ENCODE measurements around the gene YBEY. TPM values are rescaled to one million over a fixed set of nuclear protein-coding genes. Genes with fewer than 3 reads are reported as not detected.

The YBEY gene
- total and polyA plus RNA-seq, 11 donors = 11.4 to 28.1 (median 16.0) TPM

DNA sequence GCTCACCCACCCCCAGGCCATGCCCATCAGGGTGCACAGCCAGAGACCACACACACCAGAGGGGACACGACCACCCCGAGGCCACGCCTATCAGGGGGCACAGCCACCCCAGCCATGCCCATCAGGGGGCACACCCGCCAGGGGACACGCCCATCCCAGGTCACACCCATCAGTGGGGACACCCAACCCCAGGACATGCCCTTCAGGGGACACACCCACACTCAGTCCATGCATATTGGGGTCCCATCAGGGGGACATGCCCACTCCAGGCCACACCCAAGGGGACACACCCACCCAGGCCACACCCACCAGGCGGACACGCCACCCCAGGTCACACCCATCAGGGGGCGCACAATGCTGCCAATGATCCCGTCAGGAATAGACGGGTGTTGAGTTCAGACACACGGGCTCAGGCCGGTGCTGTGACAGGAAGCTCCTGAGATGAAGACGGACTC lies 21.4 kb upstream of the YBEY start:
- H3K27ac ChIP-seq = no peak overlapping the region
- H3K4me1 ChIP-seq = no peaks in the 10 kb centered on the region
- intact Hi-C loops (cut with DNase I) = no loop called here
- H3K36me3 ChIP-seq = peaks cover 2 to 98% (median 97%) of the 10 kb centered on the region in 9 donors
- ATAC-seq = peak in 3 of 4 donors; percentile 14 to 25 (median 19)
- peak in 1 of 5 donors; percentile 55 for DNase-seq
- no peaks in the 10 kb centered on the region for H3K9me3 ChIP-seq
- H3K4me3 ChIP-seq = no peak overlapping the region
- no peaks in the 10 kb centered on the region for H3K27me3 ChIP-seq
- no peak for TF ChIP-seq POLR2A (IDR thresholded peaks at IDR 0.05)
- TF ChIP-seq, protein P1, sequence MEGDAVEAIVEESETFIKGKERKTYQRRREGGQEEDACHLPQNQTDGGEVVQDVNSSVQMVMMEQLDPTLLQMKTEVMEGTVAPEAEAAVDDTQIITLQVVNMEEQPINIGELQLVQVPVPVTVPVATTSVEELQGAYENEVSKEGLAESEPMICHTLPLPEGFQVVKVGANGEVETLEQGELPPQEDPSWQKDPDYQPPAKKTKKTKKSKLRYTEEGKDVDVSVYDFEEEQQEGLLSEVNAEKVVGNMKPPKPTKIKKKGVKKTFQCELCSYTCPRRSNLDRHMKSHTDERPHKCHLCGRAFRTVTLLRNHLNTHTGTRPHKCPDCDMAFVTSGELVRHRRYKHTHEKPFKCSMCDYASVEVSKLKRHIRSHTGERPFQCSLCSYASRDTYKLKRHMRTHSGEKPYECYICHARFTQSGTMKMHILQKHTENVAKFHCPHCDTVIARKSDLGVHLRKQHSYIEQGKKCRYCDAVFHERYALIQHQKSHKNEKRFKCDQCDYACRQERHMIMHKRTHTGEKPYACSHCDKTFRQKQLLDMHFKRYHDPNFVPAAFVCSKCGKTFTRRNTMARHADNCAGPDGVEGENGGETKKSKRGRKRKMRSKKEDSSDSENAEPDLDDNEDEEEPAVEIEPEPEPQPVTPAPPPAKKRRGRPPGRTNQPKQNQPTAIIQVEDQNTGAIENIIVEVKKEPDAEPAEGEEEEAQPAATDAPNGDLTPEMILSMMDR (IDR thresholded peaks at IDR 0.05) = no peak
- 88 to 94% (median 91%) methylated on average over 11 to 13 of the region's 13 CpGs for WGBS, 4 donors

DNA sequence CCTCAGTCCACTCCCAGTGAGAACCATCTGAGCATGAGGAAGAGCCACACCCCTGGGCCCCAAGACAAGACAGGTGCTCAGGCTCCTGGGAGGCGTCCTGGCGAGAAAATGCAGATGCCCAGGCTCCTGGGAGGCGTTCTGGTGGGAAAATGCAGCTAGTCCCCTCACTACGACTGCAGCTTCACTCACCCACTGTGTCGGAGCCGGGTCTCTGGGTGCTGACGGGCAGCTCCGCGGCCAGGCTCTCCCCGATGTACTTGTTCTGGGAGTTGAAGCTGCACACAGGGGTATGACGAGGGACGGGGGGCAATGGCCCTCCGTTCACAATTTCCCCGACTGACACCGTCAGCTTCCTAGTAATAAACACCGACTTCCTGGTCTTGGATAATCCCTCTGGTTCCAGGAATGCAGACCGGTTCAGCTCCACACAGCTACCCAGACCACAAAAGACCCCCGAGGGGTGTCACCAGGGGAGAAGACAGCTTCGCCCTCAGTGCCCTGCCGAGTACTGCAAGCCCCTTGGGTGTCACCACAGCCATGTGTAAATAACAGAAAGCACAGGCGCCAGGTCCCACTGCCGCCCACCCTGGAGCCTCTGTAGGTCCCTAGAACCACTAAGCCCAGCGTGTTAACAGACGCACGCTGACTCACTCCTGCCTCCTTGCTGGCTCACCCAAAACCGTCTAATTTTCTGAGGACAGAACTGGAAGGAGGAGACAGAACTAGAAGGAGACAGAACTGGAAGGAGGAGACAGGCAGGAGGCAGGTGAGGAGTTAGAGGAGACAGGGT lies 20.2 kb upstream of the YBEY start:
- intact Hi-C loops (cut with DNase I) = no loop called here
- no peak for TF ChIP-seq POLR2A (IDR thresholded peaks at IDR 0.05)
- TF ChIP-seq, protein P1 (IDR thresholded peaks at IDR 0.05) = no peak
- no peaks in the 10 kb centered on the region for H3K4me1 ChIP-seq
- no peak overlapping the region for H3K27ac ChIP-seq
- 84 to 90% (median 87%) methylated on average over 20 to 26 of the region's 26 CpGs for WGBS, 4 donors
- ATAC-seq (no peak), DNase-seq (no peak)
- no peak overlapping the region for H3K4me3 ChIP-seq
- no peaks in the 10 kb centered on the region for H3K27me3 ChIP-seq
- H3K9me3 ChIP-seq = no peaks in the 10 kb centered on the region
- peaks cover under 1 to 98% (median 97%) of the 10 kb centered on the region in 9 donors for H3K36me3 ChIP-seq

DNA sequence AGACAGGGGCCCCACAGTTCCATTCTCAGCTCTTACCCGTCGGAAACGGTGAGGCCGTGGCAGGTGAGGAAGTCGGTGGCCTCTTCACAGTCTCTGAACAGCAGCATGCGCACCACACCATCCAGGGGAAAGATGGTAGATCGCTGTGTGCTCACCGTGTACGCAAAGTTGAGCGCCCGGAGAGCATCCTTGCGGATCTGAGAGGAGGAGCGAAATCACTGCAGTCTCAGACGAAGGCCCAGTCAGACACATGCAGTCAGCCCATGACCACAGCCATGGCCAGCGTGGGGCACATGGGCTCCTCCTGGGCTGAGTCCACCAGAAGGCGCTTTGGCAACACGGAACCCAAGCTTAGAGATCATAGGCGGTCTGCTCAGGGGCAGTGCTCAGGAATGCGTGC lies 19.2 kb upstream of the YBEY start:
- Histone ChIP-seq H3K27ac (no peak overlapping the region), H3K9me3 (no peaks in the 10 kb centered on the region), H3K36me3 (peaks cover 0 to 98% (median 97%) of the 10 kb centered on the region in 9 donors), H3K27me3 (no peaks in the 10 kb centered on the region), H3K4me1 (no peaks in the 10 kb centered on the region), H3K4me3 (no peak overlapping the region)
- intact Hi-C loops (cut with DNase I) = no loop called here
- no peak for ATAC-seq
- DNase-seq = no peak
- TF ChIP-seq, protein P1 (IDR thresholded peaks at IDR 0.05) = no peak
- no peak for TF ChIP-seq POLR2A (IDR thresholded peaks at IDR 0.05)
- WGBS, 4 donors = 93 to 95% (median 94%) methylated on average over 19 of the region's 19 CpGs

DNA sequence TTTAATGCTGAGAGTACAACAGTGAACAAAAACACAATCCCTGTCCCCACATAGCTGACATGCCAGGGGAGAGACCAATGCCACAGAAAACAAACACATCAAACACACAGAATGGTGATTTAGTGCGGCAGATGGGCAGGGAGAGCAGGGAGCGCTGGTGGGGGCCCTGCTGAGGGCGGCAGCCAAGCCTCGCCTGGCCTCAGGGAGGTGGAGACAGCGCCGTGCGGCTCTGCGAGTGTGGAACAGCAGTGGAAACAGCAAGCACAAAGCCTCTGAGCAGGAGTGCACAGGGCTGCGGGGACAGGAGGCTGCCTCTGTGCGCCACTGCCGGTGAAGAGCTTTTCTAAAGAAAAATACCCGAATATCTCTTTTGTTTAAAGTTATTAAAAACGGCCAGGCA lies 17.8 kb upstream of the YBEY start:
- no peaks in the 10 kb centered on the region for H3K9me3 ChIP-seq
- DNase-seq = no peak
- no peaks in the 10 kb centered on the region for H3K27me3 ChIP-seq
- ATAC-seq = no peak
- no peaks in the 10 kb centered on the region for H3K4me1 ChIP-seq
- H3K27ac ChIP-seq = no peak overlapping the region
- intact Hi-C loops (cut with DNase I) = no loop called here
- H3K4me3 ChIP-seq = no peak overlapping the region
- peaks cover 4 to 100% (median 99%) of the 10 kb centered on the region in 9 donors for H3K36me3 ChIP-seq
- TF ChIP-seq, protein P1 (IDR thresholded peaks at IDR 0.05) = no peak
- no peak for TF ChIP-seq POLR2A (IDR thresholded peaks at IDR 0.05)
- WGBS, 4 donors = 93 to 94% (median 94%) methylated on average over 13 of the region's 13 CpGs

Measured in heart left ventricle (tissue), 16 donors.